ENCODE measurements around the gene PLLP. TPM values are rescaled to one million over a fixed set of nuclear protein-coding genes. Genes with fewer than 3 reads are reported as not detected.

PLLP gene
- total and polyA plus RNA-seq, 9 of the 15 experiments (the other 6 are each of a cell fraction or from before 2014, with no cell fraction given), result 0.09 to 0.96 (median 0.27) TPM

- TF ChIP-seq ZNF407 (IDR thresholded peaks at IDR 0.05; ENCODE audit: low read depth) (peak; percentile 70), TARDBP (IDR thresholded peaks at IDR 0.05) (no peak), SNRNP70 (optimal IDR thresholded peaks at IDR 0.05; ENCODE audit: low read depth, low read length) (no peak), XRCC3 (IDR thresholded peaks at IDR 0.05) (no peak), THRAP3 (IDR thresholded peaks at IDR 0.05; ENCODE audit: borderline replicate concordance) (peak; percentile 99), E2F8 (IDR thresholded peaks at IDR 0.05; ENCODE audit: low read depth, partially characterized antibody) (peak; percentile 20), GABPA (tag; conservative IDR thresholded peaks at IDR 0.05; ENCODE audit: low read depth) (peak; percentile 72), BDP1 (IDR thresholded peaks at IDR 0.05; ENCODE audit: insufficient read depth, insufficient read length) (peak; percentile 87), ZNF212 (CRISPR knock-in tag; IDR thresholded peaks at IDR 0.05) (no peak), ZNF431 (CRISPR knock-in tag; IDR thresholded peaks at IDR 0.05) (no peak), HDAC1 (IDR thresholded peaks at IDR 0.05) (peak in 1 of 2 experiments; percentile 32; a peak in 2 of 4 replicates), KDM2B (CRISPR knock-in tag; IDR thresholded peaks at IDR 0.05) (no peak), ZNF232 (CRISPR knock-in tag; IDR thresholded peaks at IDR 0.05) (no peak), ETV5 (CRISPR knock-in tag; IDR thresholded peaks at IDR 0.05; ENCODE audit: low read depth) (peak; percentile 66), ZZZ3 (IDR thresholded peaks at IDR 0.05) (no peak), ZNF57 (CRISPR knock-in tag; IDR thresholded peaks at IDR 0.05) (no peak), CHD1 (IDR thresholded peaks at IDR 0.05; ENCODE audit: low read length) (peak; percentile 83), SMAD2 (IDR thresholded peaks at IDR 0.05; ENCODE audit: low read depth, low read length) (no peak), ZBTB7A (IDR thresholded peaks at IDR 0.05; ENCODE audit: borderline replicate concordance, control insufficient read depth, low read depth, low read length) (peak; percentile 63; the same call in 1 of the 2 replicates), KAT8 (IDR thresholded peaks at IDR 0.05; ENCODE audit: low read depth) (no peak)
These were observed 15.4 kb upstream of the PLLP start (continued) for GRCh38 chr16:57299719-57300386.

All from K562 (cell line).